Neuron (in vitro differentiated cells): ENCODE measurements around the gene SNED1.

ENCODE experiments used
- H2AFZ ChIP-seq: one replicate; pipeline ENCODE4 v1.6.1; 2013; ENCODE audit warnings: low read depth, mild to moderate bottlenecking, inconsistent platforms, low read length, moderate library complexity
- H3K27me3 ChIP-seq: one replicate; pipeline ENCODE4 v1.6.1; 2013; ENCODE audit warnings: low read length; ENCODE audit not compliant: insufficient read depth
- H3K36me3 ChIP-seq: one replicate; pipeline ENCODE4 v1.6.1; 2013; ENCODE audit warnings: low read length; ENCODE audit not compliant: insufficient read depth
- H3K4me1 ChIP-seq: one replicate; pipeline ENCODE4 v1.6.1; 2013; ENCODE audit warnings: low read length; ENCODE audit not compliant: insufficient read depth
- H3K4me3 ChIP-seq: 2 replicates; pipeline ENCODE4 v1.5.1; 2013; ENCODE audit warnings: mild to moderate bottlenecking, low read length, moderate library complexity
- H3K9me3 ChIP-seq: one replicate; pipeline ENCODE4 v1.6.1; 2013; ENCODE audit warnings: low read length

Gene SNED1

DNA sequence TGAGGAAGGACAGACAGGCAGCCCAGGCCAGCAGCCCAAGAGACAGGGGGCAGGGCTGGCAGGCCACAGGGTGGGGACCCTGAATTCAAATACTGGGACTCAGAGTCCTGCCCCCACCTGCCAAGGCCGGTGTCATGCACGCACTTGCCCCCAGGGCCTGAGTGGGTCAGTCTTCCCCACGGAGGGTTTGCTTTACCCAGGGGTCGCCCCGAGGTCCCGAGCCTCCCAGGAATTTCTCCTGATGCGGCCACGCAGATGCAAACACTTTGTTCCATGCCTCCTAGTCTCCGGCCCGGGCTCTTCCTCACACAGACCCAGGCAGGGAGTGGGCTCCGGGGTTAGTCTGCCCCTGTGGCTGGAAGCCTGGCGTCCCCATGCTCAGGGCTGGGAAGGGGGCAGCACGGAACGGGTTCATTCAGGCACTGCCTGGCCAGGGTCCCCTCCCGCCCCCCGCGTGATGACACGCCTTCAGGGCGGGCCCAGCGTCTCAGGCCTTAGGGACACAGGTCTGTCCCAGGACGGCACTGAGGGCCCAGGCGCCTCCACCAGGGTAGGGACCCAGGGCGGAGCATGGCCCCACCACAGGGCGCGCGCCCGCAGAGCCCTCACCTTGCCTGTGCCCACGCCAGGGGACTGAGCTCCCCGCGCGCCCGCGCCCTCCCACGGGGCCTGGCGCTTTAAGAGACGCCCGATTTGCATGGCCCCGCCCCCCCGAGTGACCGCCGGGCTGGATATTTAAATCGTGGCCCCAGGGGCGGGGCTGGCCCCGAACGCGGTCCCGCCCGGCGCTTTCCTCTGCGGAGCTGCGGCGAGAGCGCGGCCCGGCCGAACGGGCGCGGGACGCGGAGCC is at the start of gene SNED1:
Gene SNED1, plus strand, starts transcription at position 763 of the 850 bp plus-strand sequence. CDS start 220 bp downstream, outside the sequence.
- H3K4me1 ChIP-seq, result peaks cover 15% of the 10 kb centered on the region
- peaks cover 4% of the 10 kb centered on the region for H3K9me3 ChIP-seq
- H3K27me3 ChIP-seq, result peaks cover 76% of the 10 kb centered on the region
- H3K36me3 ChIP-seq, result no peaks in the 10 kb centered on the region
- peak within 1 kb of the TSS; percentile 22 for H3K4me3 ChIP-seq
- H2AFZ ChIP-seq, result no peak within 1 kb of the TSS

DNA sequence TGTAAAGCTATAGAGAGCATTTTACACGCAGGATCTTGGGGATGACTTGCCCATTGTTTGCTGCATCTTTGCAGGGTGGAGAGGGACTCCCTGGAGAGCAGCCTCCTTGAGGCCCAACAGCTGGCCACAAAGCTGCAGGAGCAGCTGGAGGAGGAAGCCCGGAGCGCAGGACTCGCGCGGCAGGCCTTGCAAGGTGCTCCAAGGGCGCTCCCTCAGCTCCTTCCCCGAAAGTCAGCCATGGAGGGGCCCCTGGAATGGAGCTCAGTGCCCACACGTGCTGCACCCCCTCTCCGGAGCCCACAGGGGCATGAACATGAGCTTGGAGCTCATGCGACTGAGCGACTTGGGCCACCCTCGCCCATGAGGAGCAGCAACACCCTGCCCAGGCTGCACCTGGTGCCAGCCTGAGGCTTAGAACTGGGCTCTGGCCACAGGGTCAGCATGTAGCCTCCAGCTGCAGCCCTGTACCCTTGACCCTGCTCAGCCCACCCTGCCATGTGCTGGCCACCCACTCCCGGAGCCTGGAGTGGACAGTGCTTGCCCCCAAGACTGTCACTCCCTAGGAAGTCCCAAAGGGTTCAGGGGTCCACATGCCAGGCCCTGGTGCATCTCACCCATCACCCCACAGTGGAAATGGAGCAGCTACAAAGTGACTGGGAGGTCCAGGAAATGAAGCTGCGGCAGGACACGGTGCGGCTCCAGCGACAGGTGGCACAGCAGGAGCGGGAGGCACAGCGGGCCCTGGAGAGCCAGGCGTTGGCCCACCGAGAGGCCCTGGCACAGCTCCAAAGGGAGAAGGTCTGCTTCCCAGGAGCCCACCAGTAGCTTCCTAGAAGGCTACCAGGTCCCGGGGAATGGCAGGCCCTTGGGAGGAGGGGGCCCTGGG is 49.3 kb upstream of the SNED1 start:
- Histone ChIP-seq H3K27me3 (peaks cover 5% of the 10 kb centered on the region), H3K36me3 (no peaks in the 10 kb centered on the region), H3K9me3 (no peaks in the 10 kb centered on the region), H3K4me1 (no peaks in the 10 kb centered on the region), H2AFZ (no peak overlapping the region), H3K4me3 (no peak overlapping the region)

DNA sequence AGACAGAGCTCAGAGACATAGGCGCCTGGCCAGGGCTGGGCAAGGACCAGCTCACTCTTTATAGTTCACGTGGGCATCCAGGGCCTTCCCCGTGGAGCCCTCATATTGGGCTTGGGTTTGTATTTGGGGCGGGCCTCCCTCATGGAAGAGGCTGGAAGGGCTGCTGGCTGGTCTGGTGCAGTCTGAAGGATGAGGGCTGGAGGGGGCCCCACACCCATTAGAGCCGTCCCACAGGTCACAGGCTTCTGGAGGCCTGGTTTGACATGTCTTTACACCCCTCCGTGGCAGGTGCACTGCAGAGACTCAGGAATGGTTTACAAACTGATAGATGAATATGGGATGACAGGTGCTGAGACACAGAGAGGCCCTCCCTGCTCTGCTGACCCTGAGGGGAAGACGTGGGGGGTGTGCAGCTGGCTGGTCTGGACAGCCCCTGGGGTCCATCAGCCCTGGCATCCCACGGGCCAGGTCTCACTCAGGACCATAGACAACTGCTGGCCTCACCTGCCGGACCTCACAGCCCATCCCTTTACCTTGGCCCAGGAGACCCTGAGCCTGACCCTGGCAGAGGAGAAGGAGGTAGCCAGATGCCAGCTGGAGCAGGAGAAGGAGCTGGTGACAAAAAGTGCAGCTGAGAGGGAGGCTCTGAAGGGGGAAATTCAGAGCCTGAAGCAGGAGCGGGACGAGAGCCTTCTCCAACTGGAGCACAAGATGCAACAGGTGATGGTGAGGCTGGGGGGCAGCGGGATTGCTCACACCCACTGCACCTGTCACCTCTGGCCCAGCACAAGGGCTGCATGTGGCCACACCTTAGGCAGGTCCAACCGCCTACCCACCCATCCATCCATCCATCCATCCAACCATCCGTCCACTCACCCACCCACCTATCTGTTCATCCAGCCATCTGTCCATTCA is 48.4 kb upstream of the SNED1 start:
- H3K4me3 ChIP-seq, result no peak overlapping the region
- H2AFZ ChIP-seq, result no peak overlapping the region
- no peaks in the 10 kb centered on the region for H3K9me3 ChIP-seq
- H3K4me1 ChIP-seq, result no peaks in the 10 kb centered on the region
- peaks cover 9% of the 10 kb centered on the region for H3K27me3 ChIP-seq
- H3K36me3 ChIP-seq, result no peaks in the 10 kb centered on the region

DNA sequence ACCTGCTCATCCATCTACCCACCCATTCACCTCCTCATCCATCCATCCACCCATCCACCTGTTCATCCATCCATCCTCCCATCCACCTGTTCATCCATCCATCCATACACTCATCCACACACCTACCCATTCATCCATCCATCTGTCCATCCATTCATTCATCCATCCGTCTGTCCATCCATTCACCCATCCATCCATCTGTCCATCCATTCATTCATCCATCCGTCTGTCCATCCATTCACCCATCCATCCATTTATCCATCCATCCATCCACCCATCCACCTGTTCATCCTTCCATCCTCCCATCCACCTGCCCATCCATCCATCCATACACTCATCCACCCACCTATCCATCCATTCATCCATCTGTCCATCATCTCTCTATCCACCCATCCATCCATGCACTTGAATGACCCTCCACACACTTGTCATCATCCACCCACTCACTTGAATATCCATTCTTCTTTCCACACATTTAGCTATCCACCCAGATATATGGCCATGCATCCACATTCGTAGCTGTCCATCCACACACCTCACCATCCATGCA is 47.3 kb upstream of the SNED1 start:
- Histone ChIP-seq H3K4me3 (no peak overlapping the region), H3K27me3 (peaks cover 9% of the 10 kb centered on the region), H3K4me1 (no peaks in the 10 kb centered on the region), H2AFZ (no peak overlapping the region), H3K9me3 (no peaks in the 10 kb centered on the region), H3K36me3 (no peaks in the 10 kb centered on the region)

DNA sequence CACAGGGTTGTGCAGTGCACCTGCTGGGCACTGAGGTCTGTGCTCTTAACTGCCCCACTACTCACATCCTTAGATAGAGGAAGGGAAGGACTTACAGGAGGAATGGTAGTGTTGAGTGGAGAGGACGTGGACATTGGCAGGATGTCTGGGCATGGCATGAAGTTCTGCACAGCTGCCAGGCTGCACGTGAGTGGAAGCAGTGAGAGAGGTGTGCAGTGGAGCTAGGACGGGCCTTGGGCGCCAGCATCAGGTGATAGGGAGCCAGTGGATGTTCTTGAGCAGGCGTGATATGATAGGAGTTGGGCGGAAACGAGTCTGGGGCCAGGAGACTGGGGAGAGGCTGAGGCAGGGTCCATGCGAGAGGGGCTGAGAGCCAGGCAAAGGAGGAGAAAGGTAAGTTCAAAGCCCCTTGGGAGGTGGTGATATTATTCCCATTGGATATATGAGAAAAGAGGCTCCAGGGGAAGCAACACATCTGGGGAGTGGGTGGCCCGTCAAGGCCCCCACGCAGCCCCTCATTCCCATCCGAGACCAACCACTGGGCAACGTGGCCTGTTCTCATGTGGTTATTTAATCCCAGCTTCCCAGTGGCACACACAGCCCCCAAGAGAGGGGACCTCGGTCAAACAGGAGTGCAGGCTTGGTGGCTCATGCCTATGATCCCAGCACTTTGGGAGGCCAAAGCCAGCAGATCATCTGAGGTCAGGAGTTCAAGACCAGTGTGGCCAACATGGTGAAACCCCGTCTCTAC is 45.7 kb upstream of the SNED1 start:
- Histone ChIP-seq H2AFZ (no peak overlapping the region), H3K36me3 (no peaks in the 10 kb centered on the region), H3K4me1 (no peaks in the 10 kb centered on the region), H3K27me3 (peaks cover 18% of the 10 kb centered on the region), H3K4me3 (no peak overlapping the region), H3K9me3 (no peaks in the 10 kb centered on the region)

DNA sequence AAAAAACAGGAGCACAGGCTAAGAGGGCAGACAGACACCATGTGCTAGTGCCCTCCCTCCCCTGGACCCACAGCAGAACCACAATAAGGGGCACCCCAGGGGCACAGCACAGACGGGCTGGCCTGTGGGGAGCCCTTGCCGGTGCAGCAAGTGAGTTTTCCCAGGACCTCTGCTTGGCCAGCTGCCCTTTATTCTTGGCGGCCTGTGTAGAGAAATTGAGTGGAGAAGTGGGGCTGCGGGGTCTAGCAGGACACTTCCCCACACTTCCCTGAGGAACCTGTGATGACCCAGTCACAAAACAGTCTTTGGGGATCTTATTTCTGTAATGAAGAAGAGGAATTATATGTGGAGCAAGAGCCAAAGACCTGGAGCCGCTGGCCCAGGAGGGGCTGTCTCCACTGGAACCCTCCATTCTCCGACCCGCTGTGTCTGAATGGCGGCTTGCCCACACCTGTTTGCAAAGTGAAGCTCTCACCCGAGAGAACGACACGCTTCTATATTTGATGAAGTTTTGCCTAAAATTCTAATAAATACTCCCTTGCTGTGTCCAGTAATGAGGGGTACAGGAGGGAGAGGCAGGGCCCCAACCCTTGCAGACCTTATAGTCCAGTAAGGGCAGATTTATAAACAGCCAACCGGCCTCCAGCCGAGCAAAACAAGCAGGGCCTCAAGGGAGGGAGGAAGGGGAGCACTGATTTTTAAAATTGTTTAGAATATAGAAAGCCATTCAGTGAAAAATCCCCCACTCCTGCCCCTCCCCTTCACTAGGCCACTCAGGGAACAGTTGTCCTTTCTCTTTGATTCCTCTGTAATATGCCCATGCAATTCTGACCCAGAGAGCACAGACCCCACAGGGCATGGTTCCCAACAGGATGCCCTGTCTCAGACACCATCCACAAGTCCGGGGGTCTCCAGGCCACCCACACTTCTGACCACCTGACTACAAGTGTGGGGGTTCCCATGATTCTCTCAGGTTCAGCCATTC is 44.7 kb upstream of the SNED1 start:
- H3K4me3 ChIP-seq, result no peak overlapping the region
- peaks cover 13% of the 10 kb centered on the region for H3K27me3 ChIP-seq
- H3K4me1 ChIP-seq, result no peaks in the 10 kb centered on the region
- H2AFZ ChIP-seq, result no peak overlapping the region
- no peaks in the 10 kb centered on the region for H3K9me3 ChIP-seq
- no peaks in the 10 kb centered on the region for H3K36me3 ChIP-seq

DNA sequence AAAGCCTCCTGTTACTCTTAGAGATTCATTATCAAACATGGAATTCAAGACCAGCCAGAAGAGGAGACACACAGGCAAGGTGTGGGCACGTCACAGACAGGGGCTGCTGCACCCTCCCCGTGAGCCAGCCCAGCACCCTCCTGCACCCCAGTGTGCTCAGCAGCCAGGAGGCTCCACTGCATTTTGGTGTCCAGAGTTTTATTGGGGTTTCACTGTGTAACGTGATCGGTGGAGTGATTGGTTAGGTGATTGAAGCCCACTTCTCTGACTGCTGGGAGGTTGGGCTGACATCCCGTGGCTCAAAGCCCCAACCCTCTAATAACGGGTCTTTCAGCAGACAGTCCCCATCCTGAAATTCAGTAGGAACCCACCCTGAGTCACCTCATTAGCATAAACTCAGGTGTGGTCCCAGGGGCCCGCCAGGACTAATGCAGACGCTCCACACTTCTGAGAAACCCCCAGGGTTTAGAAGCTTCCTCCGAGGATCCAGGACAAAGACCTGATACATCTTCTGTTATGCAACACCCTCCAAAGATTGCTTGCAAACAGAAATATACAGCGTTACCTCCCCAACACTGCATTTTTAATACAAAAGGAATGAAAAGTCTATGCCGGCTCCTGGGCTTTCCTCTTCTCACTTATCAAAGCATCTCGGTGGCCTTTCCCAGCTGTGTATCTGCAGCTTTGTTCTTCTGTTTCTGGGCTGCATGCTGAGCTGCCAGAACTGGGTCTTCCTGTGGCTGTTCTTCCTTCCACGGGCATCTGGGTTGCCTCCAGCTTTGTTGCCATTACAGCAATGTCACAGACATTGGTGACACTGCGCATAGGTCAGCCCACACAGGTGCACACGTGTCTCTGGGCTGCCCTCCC is 43.7 kb upstream of the SNED1 start:
- no peak overlapping the region for H3K4me3 ChIP-seq
- no peak overlapping the region for H2AFZ ChIP-seq
- H3K4me1 ChIP-seq, result no peaks in the 10 kb centered on the region
- peaks cover 13% of the 10 kb centered on the region for H3K27me3 ChIP-seq
- no peaks in the 10 kb centered on the region for H3K9me3 ChIP-seq
- H3K36me3 ChIP-seq, result no peaks in the 10 kb centered on the region

DNA sequence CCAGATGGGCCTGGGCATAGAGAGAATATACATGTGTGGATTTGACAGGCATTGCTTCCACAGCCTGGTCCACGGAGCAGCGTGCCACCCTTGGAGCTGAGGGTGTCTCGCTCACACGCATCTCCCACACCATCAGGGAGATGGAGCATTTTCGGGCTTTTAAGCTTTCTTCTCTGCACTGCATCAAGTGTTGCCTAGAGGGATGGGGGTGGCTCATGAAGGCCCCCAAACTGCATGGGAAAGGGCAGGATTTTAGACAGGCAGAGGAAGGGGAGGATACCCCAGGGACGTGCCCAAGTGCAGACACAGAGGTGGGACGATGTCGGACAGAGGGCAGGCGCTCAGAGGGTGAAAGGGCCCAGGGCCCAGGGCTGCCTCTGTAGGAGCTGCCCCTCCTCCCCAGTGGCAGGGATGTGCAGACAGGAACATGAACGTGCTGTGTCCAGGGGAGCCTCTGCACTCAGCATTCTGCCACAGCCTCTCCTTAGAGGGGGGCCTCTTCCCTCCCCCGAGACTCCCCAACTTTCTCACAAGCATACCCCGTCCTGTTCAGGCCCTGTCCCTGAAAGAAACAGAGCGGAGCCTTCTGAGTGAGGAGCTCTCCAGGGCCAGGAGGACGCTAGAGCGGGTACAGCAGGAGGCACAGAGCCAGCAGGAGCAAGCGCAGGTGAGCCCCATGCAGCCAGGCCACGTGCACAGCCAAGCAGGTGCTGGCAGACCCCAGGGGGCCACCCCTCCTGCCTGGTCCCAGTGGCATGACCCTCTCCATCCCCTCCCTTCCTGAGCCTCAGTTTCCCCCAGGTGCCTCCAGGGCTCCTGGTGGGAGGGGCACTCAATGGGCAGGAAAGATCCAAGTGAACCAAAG is 42.9 kb upstream of the SNED1 start:
- Histone ChIP-seq H2AFZ (no peak overlapping the region), H3K36me3 (no peaks in the 10 kb centered on the region), H3K27me3 (peaks cover 13% of the 10 kb centered on the region), H3K4me1 (peaks cover 8% of the 10 kb centered on the region), H3K4me3 (no peak overlapping the region), H3K9me3 (no peaks in the 10 kb centered on the region)

DNA sequence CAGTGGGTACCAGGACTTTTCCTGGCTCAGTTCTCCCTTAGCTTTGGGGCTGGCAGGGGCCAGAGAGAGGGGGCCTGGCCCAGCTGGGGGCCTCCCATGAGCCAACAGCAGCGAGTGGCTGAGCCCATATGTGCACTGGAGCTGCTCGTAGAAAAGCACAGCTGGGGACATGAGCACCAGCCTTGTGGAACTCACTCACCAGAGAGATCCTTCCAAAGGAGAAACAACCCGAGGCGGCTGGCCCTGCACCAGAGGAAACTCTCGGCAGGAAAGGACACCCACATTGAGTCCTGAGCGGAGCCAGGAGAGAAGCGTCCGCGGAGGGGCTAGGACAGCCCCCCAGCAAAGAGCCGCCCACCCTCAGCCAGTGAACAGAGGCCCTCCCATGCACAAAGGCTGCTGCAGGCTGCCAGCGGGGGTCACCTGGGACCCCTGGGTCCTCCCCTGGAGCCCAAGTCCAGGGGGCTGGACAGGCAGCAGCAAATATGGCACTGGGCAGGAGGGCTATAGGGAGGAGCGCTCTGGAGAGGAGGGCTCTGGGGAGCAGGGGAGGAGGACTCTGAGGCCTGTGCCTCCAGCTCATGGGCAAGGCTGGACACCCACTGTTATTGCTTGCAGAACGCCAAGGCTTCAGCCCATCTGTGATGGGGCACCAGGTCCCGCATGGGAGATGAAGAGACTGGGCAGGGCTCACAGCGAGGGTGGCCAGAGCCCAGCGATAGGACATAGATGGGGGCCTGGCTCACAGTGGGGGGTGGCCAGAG is 42.1 kb upstream of the SNED1 start:
- Histone ChIP-seq H3K4me1 (peaks cover 16% of the 10 kb centered on the region), H2AFZ (no peak overlapping the region), H3K36me3 (no peaks in the 10 kb centered on the region), H3K4me3 (no peak overlapping the region), H3K9me3 (no peaks in the 10 kb centered on the region), H3K27me3 (peaks cover 13% of the 10 kb centered on the region)
